SK-N-SH treated with all-trans-retinoic acid at 6 μM for 48 hours (cell line): ENCODE data around the gene MYH6.

Experiments used
- ARNTL ChIP-seq: fragments of 450-650 bp; formaldehyde crosslinking; IDR thresholded peaks from 2 replicates; pipeline ENCODE4 v1.5.0; 2020; ENCODE audit warnings: low read depth, mild to moderate bottlenecking, moderate library complexity, borderline replicate concordance
- BACH2 ChIP-seq: fragments of 250-450 bp; sonication (Bioruptor Pico); IDR thresholded peaks from 2 replicates; pipeline ENCODE4 v1.9.0; 2021; ENCODE audit warnings: mild to moderate bottlenecking, borderline replicate concordance
- CREB5 ChIP-seq: fragments of 250-450 bp; sonication (Bioruptor Pico); IDR thresholded peaks from 2 replicates; pipeline ENCODE4 v1.5.1; 2020; ENCODE audit warnings: low read depth, mild to moderate bottlenecking, moderate library complexity
- CSDC2 ChIP-seq: fragments of 250-450 bp; sonication (Bioruptor Pico); IDR thresholded peaks from 2 replicates; pipeline ENCODE4 v1.5.0; 2020; ENCODE audit warnings: mild to moderate bottlenecking, moderate library complexity
- RARB ChIP-seq: fragments of 250-450 bp; sonication (Bioruptor Pico); IDR thresholded peaks from 2 replicates; pipeline ENCODE4 v1.8.0; 2021; ENCODE audit warnings: mild to moderate bottlenecking, moderate library complexity
- ZNF8 ChIP-seq: fragments of 450-650 bp; formaldehyde crosslinking; IDR thresholded peaks from 2 replicates; pipeline ENCODE4 v1.5.0; 2020; ENCODE audit warnings: mild to moderate bottlenecking, moderate library complexity
- TF ChIP-seq, protein P1 (sequence below): fragments of 250-450 bp; sonication (Bioruptor Pico); IDR thresholded peaks from 2 replicates; pipeline ENCODE4 v1.8.0; 2020; ENCODE audit warnings: mild to moderate bottlenecking, moderate library complexity, borderline replicate concordance

- TF ChIP-seq, protein P1, sequence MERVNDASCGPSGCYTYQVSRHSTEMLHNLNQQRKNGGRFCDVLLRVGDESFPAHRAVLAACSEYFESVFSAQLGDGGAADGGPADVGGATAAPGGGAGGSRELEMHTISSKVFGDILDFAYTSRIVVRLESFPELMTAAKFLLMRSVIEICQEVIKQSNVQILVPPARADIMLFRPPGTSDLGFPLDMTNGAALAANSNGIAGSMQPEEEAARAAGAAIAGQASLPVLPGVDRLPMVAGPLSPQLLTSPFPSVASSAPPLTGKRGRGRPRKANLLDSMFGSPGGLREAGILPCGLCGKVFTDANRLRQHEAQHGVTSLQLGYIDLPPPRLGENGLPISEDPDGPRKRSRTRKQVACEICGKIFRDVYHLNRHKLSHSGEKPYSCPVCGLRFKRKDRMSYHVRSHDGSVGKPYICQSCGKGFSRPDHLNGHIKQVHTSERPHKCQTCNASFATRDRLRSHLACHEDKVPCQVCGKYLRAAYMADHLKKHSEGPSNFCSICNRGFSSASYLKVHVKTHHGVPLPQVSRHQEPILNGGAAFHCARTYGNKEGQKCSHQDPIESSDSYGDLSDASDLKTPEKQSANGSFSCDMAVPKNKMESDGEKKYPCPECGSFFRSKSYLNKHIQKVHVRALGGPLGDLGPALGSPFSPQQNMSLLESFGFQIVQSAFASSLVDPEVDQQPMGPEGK (CRISPR knock-in tag): no peak
- no peak for TF ChIP-seq RARB
- TF ChIP-seq ZNF8 (CRISPR knock-in tag): no peak
- TF ChIP-seq CREB5 (CRISPR knock-in tag): no peak
- no peak for TF ChIP-seq BACH2
- no peak for TF ChIP-seq ARNTL (CRISPR knock-in tag)
- no peak for TF ChIP-seq CSDC2
Observed at GRCh38 chr14:23358042-23358441, 50.0 kb downstream of the MYH6 start.
